ENCODE data around the gene JAKMIP3. TPM values are rescaled to one million over a fixed set of nuclear protein-coding genes. Genes with fewer than 3 reads are reported as not detected.
"Not testable (repeated sequence)": the region's sequence is repeated elsewhere in the genome, so short reads cannot be mapped to it uniquely, and the experiment has no call there.

Gene JAKMIP3
- total RNA-seq, 1 experiment from 2014 or later = not detected

DNA sequence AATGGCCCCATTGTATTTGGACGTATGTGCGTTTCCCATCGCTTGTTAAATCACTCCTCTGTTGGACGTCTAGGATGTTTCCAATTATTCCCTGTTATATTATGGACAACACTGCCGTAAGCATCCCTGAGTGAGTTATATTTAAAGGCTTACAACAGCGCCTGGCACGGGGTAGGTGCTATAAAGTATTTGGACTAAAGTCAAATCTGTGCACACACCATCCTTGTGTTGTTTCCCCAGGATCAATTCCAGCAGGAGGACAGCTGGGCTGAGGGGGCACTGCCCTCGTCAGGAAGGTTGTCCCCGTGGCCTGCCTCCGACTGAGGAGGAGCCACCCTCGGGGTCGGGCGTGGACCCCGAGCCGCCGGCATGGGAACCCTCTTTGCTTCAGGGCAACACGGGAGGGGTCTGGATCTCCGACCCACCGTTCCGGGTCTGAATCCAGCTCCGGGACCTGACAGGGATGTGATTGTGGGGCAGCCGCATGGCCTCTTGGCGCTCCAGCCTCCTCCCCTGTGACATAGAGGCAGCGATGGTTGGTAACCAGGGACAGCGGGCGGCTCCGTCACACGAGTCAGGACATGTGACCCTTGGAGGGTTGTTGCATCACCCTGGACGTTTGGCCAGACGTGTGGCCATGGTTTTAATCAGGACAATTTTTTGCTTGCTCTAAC, 1.5 kb upstream of the JAKMIP3 start:
- no peak for DNase-seq (ENCODE audit: low spot score)

DNA sequence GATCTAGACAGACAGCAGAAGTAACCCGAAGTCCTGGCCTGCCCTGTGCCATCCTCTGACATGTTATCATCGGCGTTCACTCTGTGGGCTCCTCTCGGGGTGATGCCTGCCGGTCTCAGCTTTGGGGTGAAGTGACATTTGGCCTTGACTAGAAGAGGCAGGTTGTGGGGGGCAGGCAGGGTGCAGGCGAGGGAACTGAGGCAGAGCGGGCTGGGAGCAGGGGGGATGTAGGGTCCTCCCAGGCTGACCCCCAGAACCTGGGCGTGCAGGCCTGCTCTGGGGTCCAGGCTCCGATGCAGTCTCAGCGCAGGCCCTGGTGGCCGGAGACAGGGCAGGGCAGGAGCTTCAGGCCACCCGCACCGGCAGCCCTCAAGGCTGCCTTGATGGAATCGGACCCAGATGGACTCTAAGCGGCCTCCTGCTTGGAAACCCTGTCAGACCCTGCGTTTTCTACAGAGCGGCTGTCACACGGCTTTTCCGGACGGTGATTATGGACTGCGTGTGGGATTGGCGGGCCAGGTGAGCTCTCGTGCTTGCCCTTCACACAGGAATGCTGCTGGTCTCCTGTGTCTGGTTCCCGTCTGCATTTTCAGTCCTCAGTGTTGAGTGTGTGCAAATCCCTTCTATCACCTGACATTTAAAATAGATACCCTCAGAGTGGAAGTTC, 842 bp upstream of the JAKMIP3 start:
- no peak for DNase-seq (ENCODE audit: low spot score)

- no peak for DNase-seq (ENCODE audit: low spot score)
Measured at GRCh38 chr10:132066186-132066585, 440 bp downstream of the JAKMIP3 start.

DNA sequence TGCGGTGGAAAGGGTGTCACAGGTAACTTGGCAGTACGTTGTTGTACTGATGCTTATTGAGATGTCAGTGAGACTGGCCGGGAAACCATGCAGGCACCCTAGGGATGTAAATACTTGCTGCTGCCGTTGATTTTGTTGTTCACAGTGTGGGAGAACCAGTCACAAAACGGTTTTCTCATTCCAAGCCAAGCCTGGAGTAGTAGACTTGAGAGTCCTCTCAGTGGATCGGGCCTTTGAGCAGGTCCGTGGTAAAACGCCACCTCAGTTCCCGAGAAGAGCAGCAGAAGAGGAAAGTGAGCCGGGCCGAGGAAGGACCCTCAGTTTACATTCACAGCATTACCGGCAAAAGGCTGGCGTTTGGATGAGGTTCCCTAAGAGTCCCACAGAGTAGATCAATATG, 1.1 kb downstream of the JAKMIP3 start:
- no peak for DNase-seq (ENCODE audit: low spot score)

GRCh38 chr10:132068431-132069121, 2.8 kb downstream of the JAKMIP3 start:
- DNase-seq (ENCODE audit: low spot score) = no peak

GRCh38 chr10:132069122-132069848, 3.5 kb downstream of the JAKMIP3 start:
- DNase-seq (ENCODE audit: low spot score) = no peak

DNA sequence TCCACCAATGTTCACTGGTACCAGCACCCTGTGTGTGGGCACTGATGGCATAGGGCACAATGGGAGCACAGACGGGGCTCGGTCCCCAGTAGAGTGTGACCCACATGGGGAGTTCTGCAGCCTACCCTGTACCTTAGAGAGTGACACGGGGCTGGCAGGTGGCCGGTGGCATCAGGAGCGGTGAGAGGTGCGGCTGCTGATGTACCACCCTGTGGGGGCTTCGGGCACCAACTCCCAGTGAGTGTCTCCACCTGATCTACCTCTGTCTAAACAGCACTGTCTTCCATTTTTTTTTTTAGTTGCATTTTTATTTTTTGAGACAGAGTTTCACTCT, 4.1 kb downstream of the JAKMIP3 start:
- no peak for DNase-seq (ENCODE audit: low spot score)

- no peak for DNase-seq (ENCODE audit: low spot score)
Measured at GRCh38 chr10:132070724-132071123, 5.0 kb downstream of the JAKMIP3 start.

DNA sequence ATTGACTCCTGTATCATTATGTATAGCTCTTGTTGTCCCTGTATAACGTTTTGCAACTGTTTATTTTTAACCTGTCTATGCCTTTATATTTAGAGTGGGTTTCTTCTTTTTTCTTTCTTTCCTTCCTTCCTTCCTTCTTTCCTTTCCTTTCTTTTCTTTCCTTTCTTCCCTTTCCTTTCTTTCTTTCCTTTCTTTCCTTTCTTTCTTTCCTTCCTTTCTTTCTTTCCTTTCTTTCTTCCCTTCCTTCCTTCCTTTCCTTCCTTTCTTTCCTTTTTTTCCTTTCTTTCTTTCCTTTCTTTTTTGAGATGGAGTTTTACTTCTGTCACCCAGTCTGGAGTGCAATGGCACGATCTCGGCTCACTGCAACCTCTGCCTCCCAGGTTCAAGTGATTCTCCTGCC, 5.9 kb downstream of the JAKMIP3 start:
- no peak for DNase-seq (ENCODE audit: low spot score)

DNA sequence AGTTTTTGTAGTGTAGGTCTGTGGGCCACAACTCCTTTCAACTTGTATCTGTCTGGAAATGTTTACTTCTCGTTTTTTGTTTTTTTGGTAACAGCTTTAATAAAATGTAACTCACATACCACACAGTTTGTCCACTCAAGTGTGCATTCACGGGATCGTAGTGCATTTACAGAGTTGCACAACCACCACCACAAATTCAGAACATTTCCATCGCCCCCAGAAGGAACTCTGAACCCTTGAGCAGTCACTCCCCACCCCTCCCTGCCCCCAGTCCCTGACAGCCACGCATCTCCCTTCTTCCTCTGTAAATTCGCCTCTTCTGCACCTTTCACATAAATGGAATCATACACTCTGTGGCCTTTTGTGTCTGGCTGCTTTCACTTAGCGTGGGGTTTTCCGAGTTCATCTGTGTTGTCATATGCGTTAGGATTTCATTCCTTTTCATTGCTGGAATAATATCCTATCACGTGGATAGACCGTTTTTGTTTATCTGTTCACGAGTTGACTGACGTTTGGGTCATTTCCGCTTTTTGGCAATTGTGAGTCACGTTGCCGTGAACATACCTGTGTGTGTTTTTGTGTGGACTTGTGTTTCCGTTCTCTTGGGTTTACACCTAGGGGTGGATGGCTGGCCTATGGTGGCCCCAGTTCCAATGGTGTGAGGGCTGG, 10.3 kb downstream of the JAKMIP3 start:
- no peak for DNase-seq (ENCODE audit: low spot score)

DNA sequence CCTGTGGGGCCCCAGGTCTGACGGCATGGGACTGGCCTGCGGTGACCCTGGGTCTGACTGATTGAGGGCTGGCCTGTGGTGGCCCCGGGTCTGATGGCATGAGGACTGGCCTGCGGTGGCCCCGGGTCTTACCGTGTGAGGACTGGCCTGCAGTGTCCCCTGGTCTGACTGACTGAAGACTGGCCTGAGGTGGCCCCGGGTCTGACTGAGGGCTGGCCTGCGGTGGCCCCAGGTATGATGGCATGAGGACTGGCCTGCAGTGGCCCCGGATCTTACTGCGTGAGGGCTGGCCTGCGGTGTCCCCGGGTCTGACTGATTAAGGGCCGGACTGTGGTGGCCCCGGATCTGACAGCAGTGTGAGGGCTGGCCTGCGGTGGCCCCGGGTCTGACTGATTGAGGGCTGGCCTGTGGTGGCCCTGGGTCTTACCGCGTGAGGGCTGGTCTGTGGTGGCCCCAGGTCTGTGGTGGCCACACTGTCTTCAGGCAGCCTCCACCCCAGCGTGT, 10.9 kb downstream of the JAKMIP3 start:
- no peak for DNase-seq (ENCODE audit: low spot score)

DNA sequence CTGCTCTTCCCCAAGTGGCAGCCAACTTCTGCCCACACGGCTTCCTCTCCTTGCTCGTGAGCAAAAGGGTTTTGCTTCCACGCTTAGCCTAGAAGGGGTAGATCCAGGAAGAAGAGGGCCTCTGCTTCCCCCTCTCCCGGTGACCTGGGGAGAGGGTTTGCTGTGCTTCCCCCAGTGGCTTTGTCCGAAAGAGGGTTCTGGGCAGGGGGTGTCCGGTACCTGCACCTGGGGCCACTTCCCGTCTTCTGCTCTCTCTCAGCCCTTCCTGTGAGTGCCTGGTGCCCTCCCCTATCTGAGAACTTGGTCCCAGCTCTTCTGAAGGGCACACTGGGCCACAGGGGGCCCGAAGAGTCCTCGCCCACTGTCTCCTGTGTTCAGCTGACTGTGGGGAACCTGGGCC, 11.3 kb downstream of the JAKMIP3 start:
- DNase-seq (ENCODE audit: low spot score) = no peak

DNA sequence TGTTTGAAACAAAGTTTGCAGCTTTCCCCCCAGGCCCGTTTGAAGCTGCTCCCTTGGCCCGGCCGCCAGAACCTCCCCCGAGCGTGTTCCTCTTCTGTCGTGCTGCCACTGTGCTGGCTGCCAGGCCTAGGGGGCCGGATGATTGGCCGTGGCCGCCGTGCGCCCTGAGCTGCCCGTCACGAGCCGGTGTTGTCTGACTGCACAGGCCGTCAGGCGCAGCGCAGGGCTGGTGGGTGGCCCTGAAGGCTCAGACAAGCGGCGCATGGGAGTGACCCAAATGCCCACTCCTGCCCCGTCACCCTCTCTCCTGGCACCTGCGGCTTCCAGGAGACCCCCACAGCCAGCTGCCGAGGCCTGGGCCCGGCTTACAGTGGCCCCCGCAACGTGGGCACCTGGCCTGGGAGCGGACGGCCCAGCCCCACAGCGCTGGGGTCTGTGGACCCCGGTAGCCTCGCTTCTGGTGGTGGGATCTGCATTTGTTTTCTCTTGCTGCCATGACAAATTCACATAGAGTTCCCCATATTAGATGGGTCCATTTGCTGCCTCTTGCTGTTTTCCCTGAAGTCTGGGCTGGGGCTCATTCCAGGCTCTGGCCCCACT, 13.1 kb downstream of the JAKMIP3 start:
- no peak for DNase-seq (ENCODE audit: low spot score)

DNA sequence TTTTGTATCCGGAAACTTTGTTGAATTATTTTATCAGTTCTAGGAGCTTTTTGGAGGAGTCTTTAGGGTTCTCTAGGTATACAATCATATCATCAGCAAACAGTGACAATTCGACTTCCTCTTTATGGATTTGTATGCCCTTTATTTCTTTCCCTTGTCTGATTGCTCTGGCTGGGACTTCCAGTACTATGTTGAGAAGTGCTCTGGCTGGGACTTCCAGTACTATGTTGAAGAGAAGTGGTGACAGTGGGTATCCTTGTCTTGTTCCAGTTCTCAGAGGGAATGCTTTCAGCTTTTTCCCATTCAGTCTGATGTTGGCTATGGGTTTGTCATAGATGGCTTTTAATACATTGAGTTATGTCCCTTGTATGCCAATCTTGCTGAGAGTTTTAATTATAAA, 18.6 kb downstream of the JAKMIP3 start:
- DNase-seq (ENCODE audit: low spot score) = not testable (repeated sequence)

- not testable (repeated sequence) for DNase-seq (ENCODE audit: low spot score)
Measured at GRCh38 chr10:132093236-132093635, 27.5 kb downstream of the JAKMIP3 start.

DNA sequence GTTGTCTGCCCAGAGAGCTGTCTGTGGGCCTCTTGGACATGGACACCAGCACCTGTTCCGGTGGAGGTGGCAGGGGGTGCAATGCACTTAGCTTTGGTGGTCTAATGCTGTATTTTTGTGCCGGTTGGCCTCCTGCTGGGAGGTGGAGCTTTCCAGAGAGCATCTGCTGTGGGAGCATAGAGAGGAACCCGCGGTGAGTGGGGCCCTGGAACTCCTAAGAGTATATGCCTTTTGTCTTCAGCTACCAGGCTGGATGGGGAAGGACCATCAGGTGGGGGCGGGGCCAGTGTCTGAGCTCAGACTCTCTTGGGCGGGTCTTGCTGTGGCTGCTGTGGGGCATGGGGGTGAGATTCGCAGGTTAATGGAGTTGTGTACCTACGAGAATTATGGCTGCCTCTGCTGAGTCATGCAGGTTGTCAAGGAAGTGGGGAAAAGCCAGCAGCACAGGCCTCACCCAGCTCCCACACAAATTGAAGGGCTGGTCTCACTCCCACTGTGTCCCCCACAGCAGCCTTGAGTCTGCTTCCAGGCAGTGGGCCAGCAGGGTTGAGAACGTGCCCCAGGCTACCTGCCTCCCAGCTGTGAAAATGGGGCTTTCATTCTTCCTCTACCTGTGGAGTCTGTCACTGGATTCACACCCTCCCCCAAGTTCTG, 29.0 kb downstream of the JAKMIP3 start:
- DNase-seq (ENCODE audit: low spot score) = peak; percentile 44

- peak; percentile 5 for DNase-seq (ENCODE audit: low spot score)
Measured at GRCh38 chr10:132095403-132096113, 29.8 kb downstream of the JAKMIP3 start.

DNA sequence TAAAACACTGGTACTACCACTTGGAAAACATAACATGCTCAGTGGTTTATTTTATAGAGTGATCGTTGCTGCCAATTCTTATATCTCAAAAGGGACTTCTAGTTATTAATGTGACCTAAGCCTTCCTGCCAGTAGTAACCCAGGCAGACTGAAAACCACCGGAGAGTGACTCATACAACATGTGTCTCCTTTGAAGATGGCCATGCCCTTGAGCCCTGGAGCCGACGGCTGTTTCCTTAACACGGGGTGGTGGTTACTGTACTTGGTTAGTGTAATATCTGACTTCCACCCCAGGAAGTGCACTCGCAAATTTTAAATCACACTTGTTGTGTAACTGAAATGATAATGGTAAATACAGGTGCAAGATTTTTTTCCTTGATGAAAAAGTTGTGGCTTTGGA, 30.5 kb downstream of the JAKMIP3 start:
- DNase-seq (ENCODE audit: low spot score) = peak; percentile 69

GRCh38 chr10:132096863-132097478, 31.2 kb downstream of the JAKMIP3 start:
- DNase-seq (ENCODE audit: low spot score) = no peak
